ENCODE data around the gene NR2F1-AS1. TPM values are rescaled to one million over a fixed set of nuclear protein-coding genes. Genes with fewer than 3 reads are reported as not detected.
"Not testable (repeated sequence)": the region's sequence is repeated elsewhere in the genome, so short reads cannot be mapped to it uniquely, and the experiment has no call there.

Gene NR2F1-AS1
- polyA plus RNA-seq, 4 donors: 54.4 to 61.5 (median 56.9) TPM

DNA sequence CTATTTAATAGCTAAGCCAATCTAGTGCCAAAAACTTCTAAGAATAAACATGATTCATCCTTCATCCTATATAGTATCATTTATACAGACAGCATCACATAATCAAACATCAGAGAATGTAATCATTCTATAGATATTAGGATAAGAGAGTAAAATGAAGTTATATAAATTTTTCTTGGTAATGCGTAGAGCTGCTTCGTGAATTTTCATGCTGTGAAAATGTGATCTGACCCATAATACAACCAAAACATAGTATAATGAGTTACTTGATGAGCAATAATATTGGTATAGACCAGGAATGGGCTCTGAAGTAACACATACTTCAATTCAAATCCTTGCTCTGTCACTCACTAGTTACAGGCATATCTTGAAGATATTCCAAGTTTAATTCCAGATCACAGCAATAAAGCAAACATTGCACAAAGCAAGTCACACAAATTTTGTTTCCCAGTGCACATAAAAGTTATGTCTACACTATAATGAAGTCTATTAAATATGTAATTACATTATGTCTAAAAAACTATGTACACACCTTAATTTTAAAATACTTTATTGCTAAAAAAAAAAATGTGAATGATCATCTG lies 23.9 kb downstream of the NR2F1-AS1 start:
- no peak for DNase-seq (ENCODE audit: low read depth in 4 of 4, low spot score in 3 of 4)

DNA sequence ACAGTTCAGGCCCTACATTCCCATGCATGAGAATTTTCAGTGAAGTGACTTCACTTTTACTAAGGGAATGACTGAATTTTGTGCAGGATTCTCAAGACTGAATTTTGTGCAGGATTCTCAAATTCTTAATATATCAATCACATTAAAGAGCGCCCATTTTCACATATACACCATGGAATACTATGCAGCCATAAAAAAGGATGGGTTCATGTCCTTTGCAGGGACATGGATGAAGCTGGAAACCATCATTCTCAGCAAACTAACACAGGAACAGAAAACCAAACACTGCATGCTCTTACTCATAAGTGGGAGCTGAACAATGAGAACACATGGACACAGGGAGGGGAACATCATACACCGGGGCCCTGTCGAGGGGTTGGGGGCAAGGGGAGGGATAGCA lies 31.4 kb downstream of the NR2F1-AS1 start:
- not testable (repeated sequence) for DNase-seq (ENCODE audit: low read depth in 4 of 4, low spot score in 3 of 4)

DNA sequence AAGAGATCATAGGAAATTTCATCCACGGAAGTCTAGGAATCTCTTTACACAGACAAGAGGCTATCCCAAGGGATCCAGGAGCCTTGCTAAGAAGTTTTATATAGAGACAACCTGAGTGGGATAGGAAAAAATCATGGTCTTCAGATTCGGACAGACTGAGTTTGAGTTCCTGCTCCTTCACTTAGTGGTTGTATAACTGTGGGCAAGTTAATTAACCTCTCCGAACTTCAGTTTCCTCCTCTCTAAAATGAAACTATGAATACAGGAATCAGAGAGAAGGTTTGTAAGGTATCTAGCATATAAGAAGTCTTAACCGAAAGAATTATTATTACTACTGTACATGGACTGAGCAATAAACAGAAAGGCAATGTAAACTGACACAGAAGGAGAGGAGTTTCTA lies 35.1 kb downstream of the NR2F1-AS1 start:
- DNase-seq (ENCODE audit: low read depth in 4 of 4, low spot score in 3 of 4): no peak

DNA sequence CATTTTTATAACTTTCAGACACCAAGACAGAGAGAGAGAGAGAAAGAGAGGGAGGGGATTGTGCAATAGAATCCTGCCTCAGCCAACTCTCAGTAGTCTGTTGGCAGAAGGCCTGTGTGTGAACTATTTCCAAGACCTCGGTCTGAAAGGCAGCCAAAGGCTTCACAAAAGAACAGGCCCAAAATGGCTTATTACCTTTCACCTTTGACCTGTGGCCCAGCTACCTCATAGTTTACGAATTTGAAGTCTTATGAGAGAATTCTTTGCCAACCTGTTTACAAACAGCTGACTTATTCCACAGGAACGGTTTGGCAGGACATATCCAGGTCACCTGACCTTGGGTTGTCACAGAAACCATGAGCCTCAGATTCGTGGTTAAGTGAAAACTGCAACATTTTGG lies 48.6 kb downstream of the NR2F1-AS1 start:
- DNase-seq (ENCODE audit: low read depth in 4 of 4, low spot score in 3 of 4): peak; percentile 16 to 47 (median 36)

DNA sequence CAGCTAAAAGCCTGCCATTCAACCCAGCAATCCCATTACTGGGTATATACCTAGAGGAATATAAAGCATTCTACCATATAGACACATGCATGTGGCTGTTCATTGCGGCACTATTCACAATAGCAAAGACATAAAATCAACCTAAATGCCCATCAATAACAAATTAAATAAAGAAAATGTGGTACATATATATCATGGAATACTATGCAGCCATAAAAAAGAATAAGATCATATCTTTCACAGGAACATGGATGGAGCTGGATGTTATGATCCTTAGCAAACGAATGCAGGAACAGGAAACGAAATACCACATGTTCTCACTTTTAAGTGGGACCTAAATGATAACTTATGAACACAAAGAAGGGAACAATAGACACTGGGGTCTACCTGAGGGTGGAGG lies 59.2 kb downstream of the NR2F1-AS1 start:
- DNase-seq (ENCODE audit: low read depth in 4 of 4, low spot score in 3 of 4): not testable (repeated sequence)

DNA sequence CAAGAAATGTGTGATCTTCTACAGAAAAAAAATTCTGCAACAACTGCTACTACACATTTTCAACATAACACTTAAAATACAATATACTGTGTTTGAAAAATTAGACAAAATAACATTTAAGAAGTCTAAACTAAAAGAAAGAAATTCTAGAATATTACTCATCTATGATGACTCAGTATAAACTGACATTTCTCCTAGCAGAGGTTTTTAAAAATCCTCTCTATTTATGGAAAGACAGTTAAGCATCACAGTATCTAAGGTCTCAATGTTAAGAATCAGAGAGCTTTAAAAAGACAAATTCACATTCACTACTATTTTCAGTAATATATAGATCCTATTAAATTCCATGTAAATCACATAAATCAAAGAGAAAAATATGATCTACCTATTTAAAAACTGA lies 61.3 kb downstream of the NR2F1-AS1 start:
- no peak for DNase-seq (ENCODE audit: low read depth in 4 of 4, low spot score in 3 of 4)

DNA sequence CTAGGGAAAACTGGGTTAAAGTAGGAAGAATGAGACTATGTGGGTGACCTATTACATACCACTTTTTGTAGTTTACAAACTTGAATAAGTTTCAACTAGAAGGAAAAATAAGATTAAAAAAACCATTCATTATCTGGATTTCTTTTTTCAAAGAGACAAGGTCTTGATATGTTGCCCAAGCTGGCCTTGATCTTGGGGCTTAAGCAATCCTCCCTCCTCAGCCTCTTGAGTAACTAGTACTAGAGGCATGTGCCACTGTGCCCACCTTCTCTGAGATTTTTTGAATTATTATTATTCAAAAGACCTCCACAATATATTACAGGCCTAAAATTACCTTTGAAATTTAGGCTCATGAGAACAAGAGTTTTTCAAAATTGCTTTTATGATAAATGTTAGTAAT lies 63.2 kb downstream of the NR2F1-AS1 start:
- DNase-seq (ENCODE audit: low read depth in 4 of 4, low spot score in 3 of 4): no peak

DNA sequence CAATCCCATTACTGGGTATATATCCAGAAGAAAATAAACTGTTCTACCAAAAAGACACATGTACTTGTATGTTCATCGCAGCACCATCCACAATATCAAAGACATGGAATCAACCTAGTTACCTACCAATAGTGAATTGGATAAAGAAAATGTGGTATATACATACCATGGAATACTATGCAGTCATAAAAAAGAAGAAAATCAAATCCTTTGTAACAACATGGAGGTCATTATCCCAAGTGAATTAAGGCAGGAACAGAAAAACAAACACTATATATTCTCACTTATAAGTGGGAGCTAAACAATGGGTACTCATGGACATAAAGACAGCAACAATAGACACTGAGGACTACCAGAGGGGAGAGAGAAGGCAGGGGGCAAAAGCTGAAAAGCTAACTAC lies 67.7 kb downstream of the NR2F1-AS1 start:
- DNase-seq (ENCODE audit: low read depth in 4 of 4, low spot score in 3 of 4): no peak

DNA sequence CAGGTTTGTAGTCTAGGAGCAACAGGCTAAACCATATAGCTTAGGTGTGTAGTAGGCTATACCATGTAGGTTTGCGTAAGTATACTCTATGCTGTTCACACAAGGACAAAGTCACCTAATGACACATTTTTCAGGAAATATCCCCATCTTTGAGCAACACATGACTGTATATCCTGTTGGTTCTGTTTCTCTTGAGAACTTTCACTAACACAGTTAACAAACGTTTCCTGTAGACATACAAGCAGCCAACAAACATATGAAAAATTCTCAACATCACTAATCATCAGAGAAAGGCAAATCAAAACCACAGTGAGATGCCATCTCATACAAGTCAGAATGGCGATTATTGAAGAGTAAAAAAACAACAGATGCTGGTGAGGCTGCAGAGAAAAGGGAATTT lies 68.2 kb downstream of the NR2F1-AS1 start:
- DNase-seq (ENCODE audit: low read depth in 4 of 4, low spot score in 3 of 4): no peak

DNA sequence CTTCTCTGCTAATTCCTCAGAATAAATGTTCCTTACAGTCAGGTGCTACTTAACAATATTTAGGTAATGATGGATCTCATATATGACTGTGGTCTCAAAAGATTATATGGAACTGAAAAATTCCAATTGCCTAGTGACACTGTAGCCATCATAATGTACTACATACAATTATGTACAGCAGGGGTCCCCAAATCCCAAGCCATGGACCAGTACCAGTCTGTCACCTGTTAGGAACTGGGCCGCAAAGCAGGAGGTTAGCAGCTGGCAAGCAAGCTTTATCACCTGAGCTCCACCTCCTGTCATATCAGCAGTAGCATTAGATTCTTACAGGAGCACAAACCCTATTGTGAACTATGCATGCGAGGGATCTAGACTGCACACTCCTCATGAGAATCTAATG lies 69.6 kb downstream of the NR2F1-AS1 start:
- DNase-seq (ENCODE audit: low read depth in 4 of 4, low spot score in 3 of 4): no peak

DNA sequence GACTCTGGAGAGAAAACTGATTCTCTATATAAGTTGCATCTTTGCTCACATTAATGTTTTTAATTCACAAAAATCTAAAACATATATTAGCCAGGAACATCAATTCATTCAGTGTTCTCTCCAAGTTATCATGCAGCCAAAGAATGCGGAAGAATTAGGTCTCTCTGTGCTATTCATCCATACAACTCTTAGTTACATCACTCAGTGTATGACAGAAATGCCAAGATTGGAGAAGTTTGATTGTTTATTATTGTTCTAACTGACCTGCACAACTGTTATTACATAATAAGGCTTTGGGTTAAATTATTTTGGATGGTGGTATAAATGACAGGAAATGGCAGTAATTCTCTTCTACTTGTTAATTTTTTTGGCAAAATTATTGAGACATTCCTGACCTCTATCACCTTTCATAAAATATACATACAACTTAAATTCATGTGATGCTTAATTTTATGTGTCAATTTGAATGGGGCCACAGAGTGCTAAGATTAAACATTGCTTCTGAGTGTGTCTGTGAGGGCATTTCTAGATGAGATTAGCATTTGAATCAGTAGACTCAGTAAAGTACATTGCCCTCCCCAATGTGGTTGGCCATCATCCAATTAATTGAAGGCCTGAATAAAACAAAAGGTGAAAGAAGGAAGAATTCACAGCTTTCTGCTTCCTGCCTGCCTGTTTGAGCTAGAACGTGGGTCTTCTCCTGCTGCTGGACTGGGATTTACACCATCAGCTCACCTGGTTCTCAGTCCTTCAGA lies 70.2 kb downstream of the NR2F1-AS1 start:
- no peak for DNase-seq (ENCODE audit: low read depth in 4 of 4, low spot score in 3 of 4)

DNA sequence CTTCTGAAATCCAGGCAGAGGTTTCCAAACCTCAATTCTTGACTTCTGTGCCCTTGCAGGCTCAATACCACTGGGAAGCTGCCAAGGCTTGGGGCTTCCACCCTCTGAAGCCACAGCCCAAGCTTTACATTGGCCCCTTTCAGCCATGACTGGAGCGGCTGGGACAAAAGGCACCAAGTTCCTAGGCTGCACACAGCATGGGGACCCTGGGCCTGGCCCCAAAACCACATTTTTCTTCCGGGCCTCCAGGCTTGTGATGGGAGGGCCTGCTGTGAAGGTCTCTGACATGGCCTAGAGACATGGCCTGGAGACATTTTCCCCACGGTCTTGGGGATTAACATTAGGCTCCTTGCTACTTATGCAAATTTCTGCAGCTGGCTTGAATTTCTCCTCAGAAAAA lies 75.5 kb downstream of the NR2F1-AS1 start:
- not testable (repeated sequence) for DNase-seq (ENCODE audit: low read depth in 4 of 4, low spot score in 3 of 4)

DNA sequence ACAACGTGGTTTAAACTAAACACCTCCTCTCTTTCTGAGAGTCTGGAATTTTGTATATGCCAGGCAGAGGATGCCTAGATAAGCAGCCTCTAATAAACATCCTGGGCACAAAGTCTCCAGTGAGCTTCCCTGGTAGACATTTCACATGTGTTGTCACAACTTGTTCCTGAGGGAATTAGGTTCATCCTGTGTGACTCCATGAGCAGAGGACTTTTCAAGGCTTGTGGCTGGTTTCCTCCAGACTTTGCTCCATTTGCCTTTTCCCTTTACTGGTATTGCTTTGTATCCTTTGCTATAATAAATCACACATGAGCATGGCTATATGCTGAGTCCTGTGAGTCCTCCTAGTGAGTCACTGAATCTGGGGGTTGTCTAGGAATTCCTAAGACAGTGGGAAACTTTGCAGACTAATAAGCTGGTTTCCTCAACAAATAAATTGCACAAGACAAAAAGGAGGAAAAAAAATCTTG lies 77.4 kb downstream of the NR2F1-AS1 start:
- no peak for DNase-seq (ENCODE audit: low read depth in 4 of 4, low spot score in 3 of 4)

DNA sequence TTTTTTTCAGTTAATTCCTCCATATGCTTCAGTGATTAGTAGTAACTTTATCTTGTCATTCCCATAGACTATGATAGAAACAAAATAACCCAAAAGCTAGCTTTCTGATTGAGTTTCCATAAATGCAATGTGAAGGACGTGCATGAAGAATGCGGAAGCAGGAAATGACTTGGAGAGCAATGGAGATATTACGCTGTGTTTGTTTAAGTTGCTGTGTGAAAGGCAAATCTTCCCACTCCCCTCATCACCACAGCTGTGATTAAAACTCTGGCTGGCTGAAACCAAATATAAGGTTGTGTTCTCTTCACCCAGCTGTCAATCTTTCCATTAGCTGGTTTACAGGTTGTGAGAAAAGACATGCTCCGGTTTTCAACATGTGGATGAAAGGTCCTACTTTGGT lies 83.9 kb downstream of the NR2F1-AS1 start:
- no peak for DNase-seq (ENCODE audit: low read depth in 4 of 4, low spot score in 3 of 4)

DNA sequence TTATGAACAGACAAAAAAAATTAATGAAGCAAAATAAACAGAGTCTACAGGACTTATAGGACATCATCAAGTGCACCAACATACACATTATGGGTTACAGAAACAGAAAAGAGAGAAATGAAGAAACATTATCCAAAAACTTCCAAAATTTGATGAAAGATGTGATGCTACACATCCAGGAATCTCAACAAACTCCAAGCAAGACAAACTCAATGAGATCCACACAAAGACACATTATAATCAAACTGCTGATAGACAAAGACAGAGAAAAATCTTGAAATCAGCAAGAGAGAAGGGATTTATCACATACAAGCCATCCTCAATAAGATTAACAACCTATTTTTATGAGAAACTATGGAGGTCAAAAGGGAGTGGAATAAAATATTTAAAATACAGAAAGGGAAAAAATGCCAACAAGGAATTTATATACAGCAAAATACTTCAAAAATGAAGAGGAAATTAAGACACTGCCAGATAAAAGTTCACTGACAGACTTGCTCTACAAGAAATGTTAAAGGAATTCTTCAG lies 101.0 kb downstream of the NR2F1-AS1 start:
- no peak for DNase-seq (ENCODE audit: low read depth in 4 of 4, low spot score in 3 of 4)

DNA sequence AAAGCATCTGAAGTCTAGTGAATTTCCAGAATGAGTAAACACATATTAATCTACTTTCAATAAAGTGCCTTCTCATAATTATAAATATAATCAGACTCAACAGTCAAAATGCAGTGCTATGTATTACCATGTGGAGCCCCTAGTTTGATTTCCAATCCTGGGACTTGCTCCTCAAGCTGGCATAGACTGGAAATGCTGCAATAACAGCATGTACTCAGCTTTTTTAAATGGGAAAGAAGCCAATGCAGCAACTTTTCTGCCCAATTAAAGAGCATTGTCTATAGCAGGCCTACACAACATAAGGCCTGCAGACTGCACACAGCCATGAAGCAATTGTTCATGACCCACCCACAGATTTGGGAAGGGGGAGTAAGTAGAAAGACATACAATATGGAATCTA lies 103.2 kb downstream of the NR2F1-AS1 start:
- DNase-seq (ENCODE audit: low read depth in 4 of 4, low spot score in 3 of 4): no peak

DNA sequence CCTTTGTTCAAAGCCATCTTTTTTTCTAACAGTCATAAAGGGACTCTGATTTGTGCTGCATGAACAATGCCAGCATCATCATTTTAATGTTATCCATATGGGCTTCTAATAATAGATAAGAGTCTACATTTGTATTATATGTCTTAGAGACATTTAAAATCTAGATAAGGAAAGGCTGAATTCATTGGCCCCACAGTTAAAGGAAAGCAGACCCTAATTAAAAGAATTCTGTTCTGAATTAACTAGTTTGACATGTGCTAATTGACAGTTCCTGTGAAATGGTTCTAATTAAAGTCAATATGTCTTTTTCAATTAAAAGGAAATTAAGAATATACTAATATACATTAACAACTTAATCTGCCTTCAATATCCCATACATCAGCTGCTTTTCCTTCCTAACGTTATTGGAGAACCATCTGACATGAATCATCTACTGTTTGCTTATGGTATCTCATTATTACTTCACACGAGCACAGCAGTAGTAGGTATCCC lies 104.7 kb downstream of the NR2F1-AS1 start:
- no peak for DNase-seq (ENCODE audit: low read depth in 4 of 4, low spot score in 3 of 4)

DNA sequence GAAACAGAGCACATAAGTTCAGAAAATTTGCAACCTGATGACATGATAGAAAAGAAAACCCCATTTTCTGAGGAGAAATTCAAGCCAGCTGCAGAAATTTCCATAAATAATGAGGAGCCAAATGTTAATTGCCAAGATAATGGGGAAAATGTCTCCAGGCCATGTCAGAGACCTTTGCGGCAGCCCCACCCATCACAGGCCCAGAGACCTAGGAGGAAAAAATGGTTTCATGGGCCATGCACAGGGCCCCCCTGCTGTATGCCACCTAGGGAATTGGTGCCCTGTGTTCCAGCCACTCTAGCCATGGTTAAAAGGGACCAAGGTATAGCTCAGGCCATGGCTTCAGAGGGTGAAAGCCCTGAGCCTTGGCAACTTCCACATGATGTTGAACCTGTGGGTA lies 118.1 kb downstream of the NR2F1-AS1 start:
- no peak for DNase-seq (ENCODE audit: low read depth in 4 of 4, low spot score in 3 of 4)

DNA sequence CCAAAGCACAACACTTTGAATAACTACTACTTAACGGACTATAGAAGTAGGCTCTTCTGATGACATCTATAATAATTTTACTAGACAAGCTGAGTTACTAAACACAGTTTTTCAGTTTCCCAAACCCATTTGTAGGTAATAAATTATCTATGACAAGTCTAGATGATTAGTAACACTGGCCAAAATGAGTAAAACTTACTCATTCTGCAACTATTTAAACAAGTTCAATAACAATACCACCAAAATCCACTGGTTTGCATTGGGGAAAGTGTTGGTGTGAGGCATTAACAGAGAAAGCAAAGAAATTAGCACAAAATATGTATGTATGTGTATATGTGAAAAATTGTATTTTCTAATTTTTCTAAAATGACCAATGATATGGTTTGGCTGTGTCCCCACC lies 119.3 kb downstream of the NR2F1-AS1 start:
- DNase-seq (ENCODE audit: low read depth in 4 of 4, low spot score in 3 of 4): no peak

DNA sequence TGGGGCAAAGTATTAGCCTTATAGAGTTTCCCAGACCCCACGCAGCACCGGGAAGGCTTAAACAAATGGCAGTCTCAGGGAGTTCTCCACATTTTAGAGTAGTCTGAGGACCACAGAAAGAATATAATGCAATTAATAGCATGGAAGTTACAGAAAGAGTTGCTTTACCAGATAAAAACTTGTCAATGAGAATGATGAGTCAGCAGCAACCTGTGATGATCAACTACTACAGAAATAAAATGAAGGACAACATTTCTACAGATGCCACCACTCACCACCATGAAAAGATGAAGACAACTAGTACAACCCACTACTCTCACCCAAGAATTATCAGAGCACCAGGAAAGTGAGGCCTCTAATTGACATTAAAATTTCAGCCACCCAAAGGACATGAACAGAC lies 120.7 kb downstream of the NR2F1-AS1 start:
- DNase-seq (ENCODE audit: low read depth in 4 of 4, low spot score in 3 of 4): no peak

DNA sequence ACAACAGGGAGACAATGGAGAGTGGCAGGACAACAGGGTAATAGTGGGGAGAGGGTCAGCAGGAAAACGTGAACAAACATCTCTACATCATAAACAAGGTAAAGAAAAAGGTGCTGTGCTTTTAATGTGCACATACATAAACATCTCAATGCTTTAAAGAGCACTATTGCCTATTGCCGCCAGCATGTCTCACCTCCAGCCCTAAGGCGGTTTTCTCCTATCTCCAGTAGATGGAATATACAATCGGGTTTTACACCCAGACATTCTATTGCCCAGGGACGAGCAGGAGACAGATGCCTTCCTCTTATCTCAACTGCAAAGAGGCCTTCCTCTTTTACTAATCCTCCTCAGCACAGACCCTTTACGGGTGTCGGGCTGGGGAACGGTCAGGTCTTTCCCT lies 124.2 kb downstream of the NR2F1-AS1 start:
- DNase-seq (ENCODE audit: low read depth in 4 of 4, low spot score in 3 of 4): not testable (repeated sequence)

DNA sequence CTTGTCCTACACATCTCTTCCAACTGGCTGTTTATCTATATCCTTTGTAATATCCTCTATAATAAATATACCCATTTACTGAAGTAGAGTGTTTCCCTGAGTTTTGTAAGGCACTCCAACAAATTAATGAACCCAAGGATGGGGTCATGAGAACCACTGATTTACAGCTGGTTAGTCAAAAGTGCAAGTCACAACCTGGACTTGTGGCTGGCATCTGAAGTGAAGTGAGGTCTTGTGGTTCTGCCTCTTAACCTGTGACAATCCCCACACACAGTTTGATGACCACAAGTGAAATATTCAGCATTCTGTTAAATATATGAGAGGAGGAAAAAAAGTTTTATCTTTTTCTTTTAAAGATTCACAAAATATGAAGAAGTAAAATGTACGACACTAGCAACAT lies 126.1 kb downstream of the NR2F1-AS1 start:
- DNase-seq (ENCODE audit: low read depth in 4 of 4, low spot score in 3 of 4): no peak
